Neuronal stem cell (in vitro differentiated cells): ENCODE data around the gene MS4A13.

Source experiments
- DNase-seq: peaks from one replicate; pipeline ENCODE4 v3.0.0-alpha.2; 2013; ENCODE audit warnings: low spot score
- H2AFZ ChIP-seq: one replicate; pipeline ENCODE4 v1.6.1; 2013; ENCODE audit warnings: mild to moderate bottlenecking, low read length, inconsistent platforms
- H2AK5ac ChIP-seq: 2 replicates; pipeline ENCODE4 v1.6.1; 2013; ENCODE audit warnings: low read depth, mild to moderate bottlenecking, inconsistent platforms, low read length, moderate library complexity, mixed read lengths
- H2BK120ac ChIP-seq: 2 replicates; pipeline ENCODE4 v1.6.1; 2013; ENCODE audit warnings: low read depth, mild to moderate bottlenecking, inconsistent platforms, low read length, moderate library complexity, mixed read lengths
- H2BK12ac ChIP-seq: one replicate; pipeline ENCODE4 v1.6.1; 2013; ENCODE audit warnings: low read length, inconsistent platforms
- H2BK15ac ChIP-seq: 2 replicates; pipeline ENCODE4 v1.6.1; 2013; ENCODE audit warnings: mild to moderate bottlenecking, low read length, inconsistent platforms, mixed read lengths
- H2BK5ac ChIP-seq: one replicate; pipeline ENCODE4 v1.6.1; 2013; ENCODE audit warnings: inconsistent platforms, mild to moderate bottlenecking, low read length, moderate library complexity
- H3K14ac ChIP-seq: one replicate; pipeline ENCODE4 v1.6.1; 2013; ENCODE audit warnings: low read length, inconsistent platforms
- H3K18ac ChIP-seq: 2 replicates; pipeline ENCODE4 v1.6.1; 2013; ENCODE audit warnings: low read length, inconsistent platforms
- H3K23ac ChIP-seq: 2 replicates; pipeline ENCODE4 v1.6.1; 2013; ENCODE audit warnings: low read depth, mild to moderate bottlenecking, mixed read lengths, low read length, inconsistent platforms; ENCODE audit not compliant: poor library complexity
- H3K27ac ChIP-seq: replicated peaks from 3 replicates; pipeline ENCODE4 v1.5.1; 2013; ENCODE audit warnings: low read length, inconsistent platforms
- H3K27me3 ChIP-seq, 3 experiments: 2 replicates each; pipeline ENCODE4 v1.6.1; 2013; ENCODE audit warnings: low read length in 3 of 3, mild to moderate bottlenecking in 2 of 3, inconsistent platforms in 1 of 3, low read depth in 1 of 3, mixed read lengths in 1 of 3, moderate library complexity in 1 of 3; ENCODE audit not compliant: control insufficient read depth in 3 of 3, insufficient read depth in 3 of 3
- H3K36me3 ChIP-seq, 2 donors: replicated peaks in 1 of 2; 2 replicates each; pipeline ENCODE4 v1.6.1; 2013; ENCODE audit warnings: low read length in 2 of 2; ENCODE audit not compliant: control insufficient read depth in 2 of 2, insufficient read depth in 2 of 2
- H3K4ac ChIP-seq: 2 replicates; pipeline ENCODE4 v1.6.1; 2013; ENCODE audit warnings: inconsistent platforms, mild to moderate bottlenecking, low read length, moderate library complexity
- H3K4me1 ChIP-seq, 2 donors: 1 replicate in 1 of 2; 2 replicates in 1 of 2; pipeline ENCODE4 v1.6.1; 2013; ENCODE audit warnings: low read length in 2 of 2, low read depth in 1 of 2; ENCODE audit not compliant: control insufficient read depth in 2 of 2, insufficient read depth in 1 of 2
- H3K4me2 ChIP-seq: one replicate; pipeline ENCODE4 v1.6.1; 2013; ENCODE audit warnings: mild to moderate bottlenecking, low read length, inconsistent platforms; ENCODE audit not compliant: insufficient read depth, poor library complexity, severe bottlenecking
- H3K4me3 ChIP-seq, 2 donors: 2 replicates each; pipeline ENCODE4 v1.5.1; 2013; ENCODE audit warnings: low read length in 2 of 2, mild to moderate bottlenecking in 2 of 2, inconsistent platforms in 1 of 2, moderate library complexity in 1 of 2
- H3K79me1 ChIP-seq: one replicate; pipeline ENCODE4 v1.6.1; 2013; ENCODE audit warnings: low read depth, mild to moderate bottlenecking, inconsistent platforms, low read length, moderate library complexity
- H3K9ac ChIP-seq: one replicate; pipeline ENCODE4 v1.6.1; 2013; ENCODE audit warnings: mild to moderate bottlenecking, low read depth, low read length, inconsistent platforms; ENCODE audit not compliant: poor library complexity
- H3K9me3 ChIP-seq, 2 donors: replicated peaks in 1 of 2; 2 replicates each; pipeline versions ENCODE3 to v1.6.1; 2013; ENCODE audit warnings: low read length in 2 of 2, mild to moderate bottlenecking in 2 of 2, inconsistent platforms in 1 of 2, low read depth in 1 of 2, mixed read lengths in 1 of 2, moderate library complexity in 1 of 2; ENCODE audit not compliant: control insufficient read depth in 2 of 2, insufficient read depth in 1 of 2
- H4K8ac ChIP-seq: one replicate; pipeline ENCODE4 v1.6.1; 2013; ENCODE audit warnings: low read depth, mild to moderate bottlenecking, inconsistent platforms, low read length, moderate library complexity
- H4K91ac ChIP-seq: one replicate; pipeline ENCODE4 v1.6.1; 2013; ENCODE audit warnings: low read length, low read depth, mild to moderate bottlenecking, inconsistent platforms; ENCODE audit not compliant: poor library complexity
- WGBS, 2 donors: extraction: QIAGEN DNeasy Blood & Tissue Kit; methylation state at CpG; one replicate each; pipeline ENCODE4 v1.1.7; 2013; ENCODE audit warnings: missing lambda C conversion rate in 2 of 2, mixed read lengths in 1 of 2; ENCODE audit not compliant: insufficient read length in 2 of 2, insufficient replicate concordance in 1 of 2; ENCODE audit errors: extremely low coverage in 2 of 2; 5-methylcytosine and 5-hydroxymethylcytosine counted together

MS4A13 gene

GRCh38 chr11:60512651-60513225 is 2.5 kb upstream of the MS4A13 start:
- Histone ChIP-seq H3K4me2 (no peak overlapping the region), H3K23ac (no peak overlapping the region), H3K4me3 (no peak overlapping the region), H3K27ac (no peak overlapping the region), H4K8ac (no peak overlapping the region), H4K91ac (no peak overlapping the region), H3K4ac (no peak overlapping the region), H3K18ac (no peak overlapping the region), H3K14ac (no peak overlapping the region), H3K27me3 (no peaks in the 10 kb centered on the region), H3K4me1 (no peaks in the 10 kb centered on the region), H3K36me3 (no peaks in the 10 kb centered on the region), H3K79me1 (no peaks in the 10 kb centered on the region), H2BK12ac (no peak overlapping the region), H3K9ac (no peak overlapping the region), H2BK120ac (no peak overlapping the region), H2AFZ (no peak overlapping the region), H2AK5ac (no peak overlapping the region), H2BK5ac (no peak overlapping the region), H2BK15ac (no peak overlapping the region), H3K9me3 (no peaks in the 10 kb centered on the region)
- DNase-seq: no peak
- WGBS, 2 donors: no CpG with 5 or more reads among the region's 3 CpGs

GRCh38 chr11:60513496-60514460 is 1.4 kb upstream of the MS4A13 start:
- Histone ChIP-seq H4K91ac (no peak overlapping the region), H3K9me3 (no peaks in the 10 kb centered on the region), H3K27me3 (no peaks in the 10 kb centered on the region), H3K36me3 (no peaks in the 10 kb centered on the region), H2BK5ac (no peak overlapping the region), H2AFZ (no peak overlapping the region), H3K4me2 (no peak overlapping the region), H2BK120ac (no peak overlapping the region), H2AK5ac (no peak overlapping the region), H2BK12ac (no peak overlapping the region), H3K4me1 (no peaks in the 10 kb centered on the region), H2BK15ac (no peak overlapping the region), H4K8ac (no peak overlapping the region), H3K18ac (no peak overlapping the region), H3K4ac (no peak overlapping the region), H3K79me1 (no peaks in the 10 kb centered on the region), H3K23ac (no peak overlapping the region), H3K4me3 (no peak overlapping the region), H3K14ac (no peak overlapping the region), H3K9ac (no peak overlapping the region), H3K27ac (no peak overlapping the region)
- no peak for DNase-seq
- no CpG with 5 or more reads among the region's 2 CpGs for WGBS, 2 donors

DNA sequence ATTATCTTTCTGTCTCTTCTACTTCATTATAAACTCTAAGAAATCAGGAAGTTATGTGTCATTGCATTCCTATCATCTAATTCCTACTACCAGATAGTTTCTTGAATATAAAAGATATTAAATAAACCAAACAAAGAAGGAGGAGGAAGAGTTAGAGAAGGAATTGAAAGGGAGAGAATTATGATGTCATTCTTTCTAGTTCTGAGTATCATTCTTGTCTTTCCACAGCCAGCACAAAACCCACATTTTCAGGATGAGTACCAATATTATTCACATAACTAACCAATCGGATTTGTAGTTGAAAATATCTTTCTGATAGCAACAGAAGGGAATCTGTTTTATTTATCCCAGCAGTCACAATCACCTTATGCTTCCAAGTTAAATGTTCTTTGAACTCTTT is 13.3 kb downstream of the MS4A13 start:
- H3K9me3 ChIP-seq: no peaks in the 10 kb centered on the region

GRCh38 chr11:60528934-60529333 is 13.7 kb downstream of the MS4A13 start:
- no peak for DNase-seq
- Histone ChIP-seq H3K9ac (no peak overlapping the region), H2BK12ac (no peak overlapping the region), H3K27ac (no peak overlapping the region), H2BK120ac (no peak overlapping the region), H2AK5ac (no peak overlapping the region), H4K91ac (no peak overlapping the region), H2AFZ (no peak overlapping the region), H3K23ac (no peak overlapping the region), H3K14ac (no peak overlapping the region), H3K36me3 (no peaks in the 10 kb centered on the region), H3K9me3 (no peaks in the 10 kb centered on the region), H3K27me3 (no peaks in the 10 kb centered on the region), H3K4me3 (no peak overlapping the region), H3K18ac (no peak overlapping the region), H3K4me1 (no peaks in the 10 kb centered on the region), H2BK15ac (no peak overlapping the region), H3K4me2 (no peak overlapping the region), H3K79me1 (no peaks in the 10 kb centered on the region), H4K8ac (no peak overlapping the region), H3K4ac (no peak overlapping the region), H2BK5ac (no peak overlapping the region)
- whole genome bisulfite sequencing, 2 donors: no CpG with 5 or more reads among the region's 1 CpG

More for the DNA sequence above, 13.3 kb downstream of the MS4A13 start:
- Histone ChIP-seq H3K36me3 (no peaks in the 10 kb centered on the region), H2BK12ac (no peak overlapping the region), H3K27ac (no peak overlapping the region), H3K4me1 (no peaks in the 10 kb centered on the region), H4K91ac (no peak overlapping the region), H3K23ac (no peak overlapping the region), H3K4me2 (no peak overlapping the region), H4K8ac (no peak overlapping the region), H3K18ac (no peak overlapping the region), H2BK5ac (no peak overlapping the region), H3K79me1 (no peaks in the 10 kb centered on the region), H2BK120ac (no peak overlapping the region), H2BK15ac (no peak overlapping the region), H3K14ac (no peak overlapping the region), H3K4ac (no peak overlapping the region), H2AK5ac (no peak overlapping the region), H3K27me3 (no peaks in the 10 kb centered on the region), H2AFZ (no peak overlapping the region), H3K4me3 (no peak overlapping the region), H3K9ac (no peak overlapping the region)
- no peak for DNase-seq
- no CpG with 5 or more reads among the region's 1 CpG for WGBS, 2 donors
